D341Med (cell line): ENCODE results near the gene LPP.
"Not testable (repeated sequence)": the region's sequence is repeated elsewhere in the genome, so short reads cannot be mapped to it uniquely, and the experiment has no call there.

Source experiments
- DNase-seq: peaks from one replicate; pipeline ENCODE4 v3.0.0; 2012; ENCODE audit warnings: low spot score

Gene LPP

DNA sequence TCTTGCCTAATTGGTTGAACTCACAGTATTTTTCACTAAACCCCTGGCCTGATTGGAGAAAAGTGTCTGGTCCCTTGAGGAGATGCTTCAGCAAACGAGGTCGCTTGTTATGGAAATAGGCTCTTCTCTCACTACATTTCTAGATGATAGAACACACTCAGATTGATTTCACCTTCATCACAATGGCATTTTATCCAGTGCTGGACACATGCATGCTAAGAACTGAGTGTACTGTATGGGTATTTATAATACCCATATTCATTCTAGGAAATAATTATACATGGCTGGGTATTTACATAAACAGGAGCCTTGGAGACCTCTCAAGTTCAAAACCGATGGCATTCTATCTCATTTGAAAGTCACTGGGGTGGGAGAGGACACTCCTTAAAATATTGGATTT is 444.9 kb downstream of the LPP start:
- DNase-seq = no peak

GRCh38 chr3:188602111-188602510 is 448.2 kb downstream of the LPP start:
- DNase-seq = no peak

GRCh38 chr3:188602620-188603019 is 448.7 kb downstream of the LPP start:
- no peak for DNase-seq

- DNase-seq = no peak
Observed at GRCh38 chr3:188604651-188605050, 450.7 kb downstream of the LPP start.

DNA sequence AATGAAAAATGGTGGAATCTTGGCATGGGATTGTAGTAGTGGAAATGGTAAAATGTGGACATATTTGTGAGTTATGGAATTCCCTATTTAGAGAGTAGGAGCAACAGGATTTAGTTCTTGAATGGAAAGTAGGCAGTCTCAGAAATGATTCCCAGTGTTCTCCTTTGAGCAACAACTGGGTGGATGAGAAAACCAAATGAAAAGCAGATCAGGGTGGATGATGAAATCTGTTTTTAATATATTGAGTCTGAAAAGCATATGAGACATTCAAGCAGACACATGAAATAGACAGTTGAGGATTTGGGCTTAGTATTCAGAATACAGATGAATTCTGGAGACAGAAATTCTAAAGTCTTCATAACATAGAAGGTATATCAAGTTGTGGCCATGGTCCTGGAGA is 451.3 kb downstream of the LPP start:
- no peak for DNase-seq

GRCh38 chr3:188605905-188606304 is 451.9 kb downstream of the LPP start:
- DNase-seq = no peak

DNA sequence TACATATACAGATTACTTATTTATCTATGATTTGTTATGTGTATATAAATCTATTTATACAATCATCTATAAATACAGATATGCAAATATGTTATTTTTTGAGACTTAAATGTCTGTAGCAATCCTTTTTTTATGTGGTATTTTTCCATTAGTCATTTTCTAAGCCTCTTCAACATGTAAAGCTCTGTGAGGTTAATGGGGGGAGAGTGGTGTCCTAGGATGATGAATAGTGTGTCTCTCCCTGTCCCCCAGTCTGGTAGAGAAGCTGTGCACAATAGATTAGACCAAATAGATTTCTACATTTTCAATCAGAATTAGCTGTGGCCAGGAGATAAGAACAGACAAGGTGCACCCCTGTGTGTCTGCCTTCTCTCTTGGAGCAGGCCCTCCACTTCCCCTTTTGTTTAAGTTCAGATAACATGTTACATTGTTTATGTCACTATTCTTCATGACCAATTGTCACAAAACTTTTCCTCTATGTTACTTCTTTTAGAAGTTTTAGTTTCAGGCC is 453.9 kb downstream of the LPP start:
- DNase-seq = no peak

DNA sequence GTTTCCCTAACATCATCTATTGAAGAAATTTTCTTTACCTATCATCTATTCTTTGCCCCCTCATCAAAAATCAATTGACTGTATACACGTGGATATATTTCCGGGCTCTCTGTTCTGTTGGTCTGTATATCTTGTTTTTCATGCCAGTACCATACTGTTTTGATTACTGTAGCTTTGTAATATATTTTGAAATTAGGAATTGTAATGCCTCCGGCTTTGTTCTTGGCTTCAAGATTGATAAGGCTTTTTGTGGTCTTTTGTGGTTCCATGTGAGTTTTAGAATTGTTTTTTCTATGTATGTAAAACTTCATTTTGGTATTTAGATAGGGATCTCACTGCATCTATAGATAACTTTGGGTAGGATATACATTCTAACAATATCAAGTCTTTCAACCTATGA is 454.4 kb downstream of the LPP start:
- DNase-seq = no peak

GRCh38 chr3:188613721-188614120 is 459.8 kb downstream of the LPP start:
- not testable (repeated sequence) for DNase-seq

- no peak for DNase-seq
Observed at GRCh38 chr3:188617270-188617669, 463.3 kb downstream of the LPP start.

DNA sequence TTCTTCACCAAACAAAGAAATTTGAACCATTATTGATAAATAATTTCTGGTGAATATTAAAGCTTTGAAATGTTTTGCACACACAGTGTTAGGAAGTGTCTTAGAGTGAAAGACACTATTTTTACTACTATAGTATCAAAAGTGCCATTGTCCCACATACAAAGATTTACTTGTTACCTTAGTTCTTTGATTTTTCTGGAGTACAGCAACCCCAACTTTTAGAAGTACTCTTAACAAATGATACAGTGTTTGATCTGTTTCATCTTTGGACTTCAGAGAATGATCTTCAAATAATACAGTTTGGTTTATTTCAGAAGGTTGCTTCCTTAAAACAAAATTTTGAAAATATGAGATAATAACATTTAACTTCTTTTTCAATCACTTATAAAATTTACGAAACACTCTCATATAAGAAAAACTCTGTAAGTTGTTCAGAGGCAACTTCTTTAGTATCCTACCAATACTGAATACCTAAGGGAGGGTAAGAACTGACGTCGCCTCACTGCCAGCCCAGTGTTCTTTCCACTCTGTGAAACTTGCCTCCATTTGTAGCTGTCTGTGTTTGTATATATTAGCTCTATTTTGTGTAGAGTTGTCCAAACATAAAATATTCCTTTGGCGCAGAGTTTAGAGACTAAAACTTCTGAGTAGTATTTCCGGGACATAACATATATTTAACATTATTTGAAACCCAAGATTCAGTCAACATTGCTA is 464.2 kb downstream of the LPP start:
- no peak for DNase-seq

- DNase-seq = no peak
Observed at GRCh38 chr3:188620752-188621151, 466.8 kb downstream of the LPP start.

DNA sequence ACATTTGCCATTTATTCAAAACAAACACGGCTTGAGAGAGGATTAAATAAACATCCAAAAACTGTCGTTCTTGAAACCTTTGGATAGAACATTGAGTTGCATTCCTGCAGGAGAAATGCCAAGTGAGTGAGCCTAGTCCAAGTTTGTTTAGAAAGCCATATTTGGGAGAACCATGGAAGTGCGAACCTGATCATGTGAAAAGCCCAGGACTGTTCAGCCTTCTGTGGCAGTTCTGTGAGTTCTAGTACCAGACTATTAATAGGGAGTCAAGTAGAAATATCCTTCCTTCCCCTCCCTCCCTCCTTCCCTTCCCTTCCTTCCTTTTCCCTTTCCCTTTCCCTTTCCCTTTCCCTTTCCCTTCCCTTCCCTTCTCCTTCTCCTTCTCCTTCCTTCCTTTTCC is 470.4 kb downstream of the LPP start:
- DNase-seq = no peak

GRCh38 chr3:188624828-188625227 is 470.9 kb downstream of the LPP start:
- no peak for DNase-seq

DNA sequence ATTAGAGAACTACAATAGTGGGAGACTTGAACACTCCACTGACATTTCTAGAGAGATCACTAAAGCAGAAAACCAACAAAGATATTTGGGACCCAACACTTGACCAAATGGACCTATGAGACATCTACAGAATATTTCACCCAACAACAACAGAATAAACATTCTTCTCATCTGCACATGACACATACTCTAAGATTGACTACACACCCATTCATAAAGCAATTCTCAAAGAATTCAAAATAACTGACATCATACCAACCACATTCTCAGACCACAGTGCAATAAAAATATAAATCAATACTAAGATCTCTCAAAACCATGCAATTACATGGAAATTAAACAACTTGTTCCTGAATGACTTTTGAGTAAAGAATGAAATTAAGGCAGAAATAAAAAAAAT is 473.7 kb downstream of the LPP start:
- no peak for DNase-seq

- DNase-seq = no peak
Observed at GRCh38 chr3:188631291-188632010, 477.5 kb downstream of the LPP start.

- DNase-seq = no peak
Observed at GRCh38 chr3:188633206-188633605, 479.2 kb downstream of the LPP start.

DNA sequence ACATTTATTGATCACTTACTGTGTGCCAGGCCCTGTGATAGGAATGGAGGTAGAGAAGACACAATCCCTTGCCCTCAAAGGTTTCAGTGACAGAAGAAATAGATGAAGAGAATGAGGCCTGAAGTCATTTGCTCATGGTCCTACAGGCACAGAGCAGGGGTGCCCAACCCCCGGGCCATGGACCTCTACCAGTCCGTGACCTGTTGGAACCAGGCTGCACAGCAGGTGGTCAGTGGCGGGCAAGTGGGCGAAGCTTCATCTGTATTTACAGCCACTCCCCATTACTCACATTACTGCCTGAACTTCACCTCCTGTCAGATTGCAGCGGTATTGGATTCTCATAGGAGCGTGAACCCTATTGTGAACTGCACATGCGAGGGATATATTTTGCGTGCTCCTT is 480.3 kb downstream of the LPP start:
- DNase-seq = no peak

DNA sequence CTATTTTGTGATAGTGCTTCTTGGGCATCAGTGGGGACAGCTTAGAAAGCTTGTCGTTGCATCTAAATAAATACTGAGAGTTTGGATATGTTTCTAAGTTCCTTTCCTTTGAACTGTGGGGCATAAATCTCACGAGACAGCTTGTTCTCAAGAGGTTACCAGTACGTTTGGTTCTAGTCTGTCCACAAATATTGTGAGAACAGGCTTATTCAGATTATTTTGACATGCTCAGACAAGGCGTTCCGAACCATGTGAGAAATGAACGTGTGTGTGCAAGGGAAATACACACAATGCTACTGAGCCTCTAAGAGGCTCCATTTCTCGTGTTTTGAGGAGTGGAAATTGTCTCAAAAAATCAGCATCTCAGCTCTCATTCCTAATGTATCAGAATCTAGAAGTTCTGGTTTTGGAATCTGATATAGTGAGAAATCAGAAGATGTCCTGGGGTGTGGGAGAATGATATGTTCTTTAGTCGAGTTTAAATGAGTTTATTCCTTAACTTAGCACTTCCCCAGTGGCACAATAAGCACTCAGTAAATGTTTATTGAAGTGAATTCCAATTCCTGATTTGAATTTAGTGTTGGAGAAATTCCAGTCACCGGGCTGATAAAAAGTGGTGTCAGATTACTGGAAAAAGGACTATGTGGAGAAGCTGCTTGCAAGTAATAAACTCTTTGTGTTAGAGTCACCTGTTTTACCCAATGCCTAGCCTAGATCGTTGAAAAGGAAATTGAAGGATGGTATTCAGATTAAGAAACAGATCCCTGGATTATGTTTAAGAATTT is 481.5 kb downstream of the LPP start:
- no peak for DNase-seq

DNA sequence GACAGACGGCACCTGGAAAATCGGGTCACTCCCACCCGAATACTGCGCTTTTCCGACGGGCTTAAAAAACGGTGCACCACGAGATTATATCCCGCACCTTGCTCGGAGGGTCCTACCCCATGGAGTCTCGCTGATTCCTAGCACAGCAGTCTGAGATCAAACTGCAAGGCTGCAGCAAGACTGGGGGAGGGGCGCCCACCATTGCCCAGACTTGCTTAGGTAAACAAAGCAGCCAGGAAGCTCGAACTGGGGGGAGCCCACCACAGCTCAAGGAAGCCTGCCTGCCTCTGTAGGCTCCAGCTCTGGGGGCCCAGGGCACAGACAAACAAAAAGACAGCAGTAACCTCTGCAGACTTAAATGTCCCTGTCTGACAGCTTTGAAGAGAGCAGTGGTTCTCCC is 482.3 kb downstream of the LPP start:
- DNase-seq = not testable (repeated sequence)

DNA sequence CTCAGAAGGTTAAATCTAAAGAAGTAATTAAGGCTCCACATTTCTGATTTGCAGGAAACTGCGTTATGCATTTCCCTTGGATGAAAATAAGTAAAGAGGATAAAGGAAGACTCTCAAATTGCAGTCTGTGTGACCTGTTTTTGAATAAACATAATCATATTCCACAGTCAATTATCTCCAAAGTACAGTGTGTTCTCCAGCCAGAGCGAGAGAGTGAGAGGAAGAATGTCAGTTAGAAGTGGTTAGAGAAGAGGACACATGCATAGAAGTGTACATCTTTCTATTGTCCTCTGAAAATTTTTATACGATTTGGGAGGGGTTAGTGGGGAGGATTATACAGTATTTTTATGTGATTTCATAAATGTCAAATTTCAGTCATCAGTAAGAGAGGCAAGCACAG is 487.1 kb downstream of the LPP start:
- DNase-seq = no peak

DNA sequence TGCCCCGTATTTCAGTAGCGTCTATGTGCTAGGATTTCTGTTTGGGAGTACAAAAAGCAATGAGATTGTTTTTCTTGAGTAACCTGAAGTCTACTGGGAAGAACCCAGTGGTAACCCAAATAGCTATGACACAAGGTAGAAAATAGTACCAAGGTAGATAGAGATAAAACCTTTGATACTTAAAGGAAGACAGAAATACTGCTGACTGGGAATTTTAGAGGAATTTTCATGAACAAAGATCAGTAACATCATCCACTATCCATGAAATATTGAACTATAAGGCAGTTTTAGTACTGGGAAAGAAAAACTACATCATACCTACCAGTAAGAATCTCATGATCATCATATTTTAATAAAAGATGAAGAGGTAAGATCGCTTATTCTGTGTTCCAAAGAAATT is 489.8 kb downstream of the LPP start:
- DNase-seq = no peak

DNA sequence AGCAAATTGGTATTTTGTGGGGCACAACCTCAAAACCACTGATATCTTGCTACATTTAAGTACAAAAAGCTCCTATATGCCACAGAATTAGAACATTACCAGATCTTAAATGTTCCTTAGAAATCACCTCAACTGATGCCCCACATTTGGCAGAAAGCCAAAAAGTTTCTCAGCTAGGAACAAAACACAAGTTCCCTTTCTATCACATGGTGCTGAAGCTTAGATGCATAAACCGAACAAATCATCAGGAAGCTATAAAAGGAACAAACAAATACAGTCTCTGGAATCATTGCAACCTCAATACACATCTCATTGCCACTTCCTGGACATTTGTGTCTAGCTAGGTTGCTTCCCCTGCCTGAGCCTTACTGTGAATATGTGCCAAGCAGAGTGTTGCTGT is 492.6 kb downstream of the LPP start:
- no peak for DNase-seq
